Liver (tissue), 3 donors: ENCODE measurements around the gene PPP1R1B.

ENCODE experiments used
- CTCF ChIP-seq: fragments of 150-350 bp; IDR thresholded peaks from 2 replicates; pipeline ENCODE4 v1.5.1; 2017; ENCODE audit warnings: improper control_type of control experiment, low read depth, low read length; ENCODE audit not compliant: missing input control
- FOXA1 ChIP-seq: IDR thresholded peaks from 2 replicates; pipeline ENCODE4 v1.6.1; 2016; ENCODE audit warnings: antibody characterized with exemption
- GABPA ChIP-seq, 2 donors: IDR thresholded peaks in 1 of 2; conservative IDR thresholded peaks in 1 of 2; 2 replicates each; pipeline ENCODE4 v1.6.1; 2016; ENCODE audit warnings: antibody characterized with exemption in 2 of 2, mild to moderate bottlenecking in 1 of 2, moderate library complexity in 1 of 2
- TAF1 ChIP-seq: conservative IDR thresholded peaks from 2 replicates; pipeline ENCODE4 v1.6.1; 2016; ENCODE audit warnings: antibody characterized with exemption, mild to moderate bottlenecking
- YY1 ChIP-seq: IDR thresholded peaks from 2 replicates; pipeline ENCODE4 v1.6.1; 2016; ENCODE audit warnings: antibody characterized with exemption, mild to moderate bottlenecking
- TF ChIP-seq, protein P1 (sequence below): IDR thresholded peaks from 2 replicates; pipeline ENCODE4 v1.6.1; 2016; ENCODE audit warnings: antibody characterized with exemption
- donor health status: healthy.
- donor health status: healthy.

DNA sequence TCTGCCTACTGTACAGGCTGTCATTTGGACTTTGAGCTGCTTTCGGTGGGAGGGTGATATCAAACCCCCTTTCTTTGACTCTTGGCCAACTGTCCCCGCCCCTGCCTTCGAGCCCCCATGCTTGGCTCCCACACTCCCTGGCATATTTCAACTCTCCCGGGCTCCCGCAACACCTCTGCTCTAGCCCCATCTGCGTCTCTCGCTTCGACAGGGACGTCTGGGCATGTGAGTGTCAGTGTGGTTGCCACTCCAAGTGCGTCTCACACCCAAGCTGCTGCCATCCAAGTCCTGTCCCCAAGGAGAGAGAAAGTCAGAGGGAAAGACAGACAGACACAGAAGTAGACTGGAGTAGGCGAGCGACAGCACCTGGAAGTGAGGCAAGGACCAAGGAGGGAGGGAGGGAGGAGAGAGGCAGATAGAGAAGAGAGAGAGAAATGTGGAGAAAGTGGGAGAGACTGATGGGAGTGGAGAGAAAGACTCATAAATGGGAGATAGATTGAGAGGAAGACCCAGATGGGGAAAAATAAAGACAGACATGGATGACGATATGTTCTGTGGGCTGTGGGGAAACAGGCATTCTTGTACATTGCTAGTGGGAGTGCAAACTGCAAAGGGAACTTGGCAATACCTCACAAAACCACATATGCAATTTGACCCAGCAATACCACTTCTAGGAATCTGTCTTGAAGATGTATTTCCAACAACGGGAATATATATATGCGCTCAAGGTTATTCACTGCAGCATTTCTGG is 22.0 kb downstream of the PPP1R1B start:
- TF ChIP-seq GABPA (IDR thresholded peaks at IDR 0.05 in 1 of 2, conservative IDR thresholded peaks at IDR 0.05 in 1 of 2) (no peak), CTCF (no peak), TAF1 (no peak), YY1 (no peak), FOXA1 (no peak)
- TF ChIP-seq, protein P1, sequence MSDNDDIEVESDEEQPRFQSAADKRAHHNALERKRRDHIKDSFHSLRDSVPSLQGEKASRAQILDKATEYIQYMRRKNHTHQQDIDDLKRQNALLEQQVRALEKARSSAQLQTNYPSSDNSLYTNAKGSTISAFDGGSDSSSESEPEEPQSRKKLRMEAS, result no peak
